Prostate gland (tissue), 2 donors: Measurements from ENCODE around the gene SCRG1.

Source experiments
- CTCF ChIP-seq, 4 experiments: fragments of 200-600 bp in 2 of 4; fragments of 450-650 bp in 2 of 4; sonication (generic) in 2 of 4; IDR thresholded peaks; 1 replicate in 3 of 4; 2 replicates in 1 of 4; pipeline ENCODE4 v1.5.1; 2016 to 2019; ENCODE audit warnings: antibody characterized with exemption in 4 of 4, mild to moderate bottlenecking in 2 of 4, moderate library complexity in 2 of 4
- POLR2A ChIP-seq: fragments of 450-650 bp; IDR thresholded peaks from one replicate; pipeline ENCODE4 v1.6.1; 2016; ENCODE audit warnings: antibody characterized with exemption, mild to moderate bottlenecking

GRCh38 chr4:173365359-173365996 lies 33.4 kb downstream of the SCRG1 start:
- no peak for TF ChIP-seq CTCF (IDR thresholded peaks at IDR 0.05)
- no peak for TF ChIP-seq POLR2A
